ACC112 (cell line): ENCODE data around the gene R3HCC1L.
"Not testable (repeated sequence)": the region's sequence is repeated elsewhere in the genome, so short reads cannot be mapped to it uniquely, and the experiment has no call there.

Experiments
- H2AFZ ChIP-seq: fragments of 200-600 bp; sonication (generic); one replicate; pipeline ENCODE4 v1.6.0; 2017; ENCODE audit warnings: antibody characterized with exemption, low read length; ENCODE audit not compliant: unreplicated experiment
- H3K27ac ChIP-seq: fragments of 200-600 bp; sonication (generic); 2 replicates; pipeline ENCODE4 v1.5.1; 2014; ENCODE audit warnings: low read depth, mild to moderate bottlenecking, antibody characterized with exemption, low read length, moderate library complexity
- H3K27me3 ChIP-seq: fragments of 200-600 bp; sonication (generic); 2 replicates; pipeline ENCODE4 v1.6.1; 2014; ENCODE audit warnings: mild to moderate bottlenecking, antibody characterized with exemption, low read length, moderate library complexity, mixed read lengths; ENCODE audit not compliant: insufficient read depth
- H3K36me3 ChIP-seq: fragments of 200-600 bp; sonication (generic); 2 replicates; pipeline ENCODE4 v1.6.1; 2016; ENCODE audit warnings: mild to moderate bottlenecking, antibody characterized with exemption, low read length, moderate library complexity, mixed read lengths; ENCODE audit not compliant: insufficient read depth
- H3K4me1 ChIP-seq: fragments of 200-600 bp; sonication (generic); one replicate; pipeline ENCODE4 v1.6.1; 2016; ENCODE audit warnings: low read length, mixed read lengths; ENCODE audit not compliant: insufficient read depth, unreplicated experiment, control insufficient read depth
- H3K4me3 ChIP-seq: fragments of 200-600 bp; sonication (generic); 2 replicates; pipeline ENCODE4 v1.5.1; 2014; ENCODE audit warnings: mild to moderate bottlenecking, low read depth, low read length
- H3K79me2 ChIP-seq: fragments of 200-600 bp; sonication (generic); one replicate; pipeline ENCODE4 v1.6.0; 2016; ENCODE audit warnings: low read length; ENCODE audit not compliant: control insufficient read depth, unreplicated experiment, insufficient read depth

R3HCC1L gene

GRCh38 chr10:98172073-98172472 is 37.6 kb downstream of the R3HCC1L start:
- Histone ChIP-seq H3K4me1 (peaks cover 5% of the 10 kb centered on the region), H3K27ac (no peak overlapping the region), H3K36me3 (no peaks in the 10 kb centered on the region), H3K27me3 (no peaks in the 10 kb centered on the region), H2AFZ (no peak overlapping the region), H3K79me2 (peaks cover 13% of the 10 kb centered on the region), H3K4me3 (no peak overlapping the region)

GRCh38 chr10:98172495-98172894 is 38.0 kb downstream of the R3HCC1L start:
- no peak overlapping the region for H3K27ac ChIP-seq
- peaks cover 13% of the 10 kb centered on the region for H3K79me2 ChIP-seq
- H2AFZ ChIP-seq = no peak overlapping the region
- H3K27me3 ChIP-seq = no peaks in the 10 kb centered on the region
- no peak overlapping the region for H3K4me3 ChIP-seq
- H3K4me1 ChIP-seq = peaks cover 5% of the 10 kb centered on the region
- no peaks in the 10 kb centered on the region for H3K36me3 ChIP-seq

- Histone ChIP-seq H3K36me3 (no peaks in the 10 kb centered on the region), H3K27me3 (no peaks in the 10 kb centered on the region), H2AFZ (no peak overlapping the region), H3K4me1 (peaks cover 5% of the 10 kb centered on the region), H3K4me3 (no peak overlapping the region), H3K27ac (no peak overlapping the region), H3K79me2 (peaks cover 13% of the 10 kb centered on the region)
Measured at GRCh38 chr10:98173260-98173659, 38.8 kb downstream of the R3HCC1L start.

GRCh38 chr10:98182351-98182915 is 48.0 kb downstream of the R3HCC1L start:
- H3K27ac ChIP-seq, H3K27me3 ChIP-seq, H3K4me3 ChIP-seq, H2AFZ ChIP-seq, H3K4me1 ChIP-seq, H3K79me2 ChIP-seq: not testable (repeated sequence)
- H3K36me3 ChIP-seq = peaks cover 22% of the 10 kb centered on the region; the same call in 1 of the 2 replicates

GRCh38 chr10:98186681-98187080 is 52.2 kb downstream of the R3HCC1L start:
- no peak overlapping the region for H3K27ac ChIP-seq
- H3K4me1 ChIP-seq = no peaks in the 10 kb centered on the region
- no peak overlapping the region for H2AFZ ChIP-seq
- peaks cover 7% of the 10 kb centered on the region for H3K79me2 ChIP-seq
- peaks cover 25% of the 10 kb centered on the region for H3K36me3 ChIP-seq
- no peak overlapping the region for H3K4me3 ChIP-seq
- no peaks in the 10 kb centered on the region for H3K27me3 ChIP-seq

GRCh38 chr10:98190773-98191172 is 56.3 kb downstream of the R3HCC1L start:
- not testable (repeated sequence) for H3K27ac ChIP-seq, H2AFZ ChIP-seq, H3K4me3 ChIP-seq, H3K4me1 ChIP-seq, H3K79me2 ChIP-seq, H3K27me3 ChIP-seq
- H3K36me3 ChIP-seq = peaks cover 21% of the 10 kb centered on the region

- no peak overlapping the region for H3K4me3 ChIP-seq
- no peak overlapping the region for H3K27ac ChIP-seq
- peaks cover 4% of the 10 kb centered on the region for H3K79me2 ChIP-seq
- no peaks in the 10 kb centered on the region for H3K27me3 ChIP-seq
- peaks cover 7% of the 10 kb centered on the region for H3K36me3 ChIP-seq
- no peaks in the 10 kb centered on the region for H3K4me1 ChIP-seq
- no peak overlapping the region for H2AFZ ChIP-seq
Measured at GRCh38 chr10:98193037-98193436, 58.6 kb downstream of the R3HCC1L start.

GRCh38 chr10:98194633-98195032 is 60.2 kb downstream of the R3HCC1L start:
- Histone ChIP-seq H2AFZ (no peak overlapping the region), H3K36me3 (peaks cover 7% of the 10 kb centered on the region), H3K27me3 (no peaks in the 10 kb centered on the region), H3K27ac (no peak overlapping the region), H3K4me3 (no peak overlapping the region), H3K4me1 (no peaks in the 10 kb centered on the region), H3K79me2 (peaks cover 4% of the 10 kb centered on the region)

- no peaks in the 10 kb centered on the region for H3K27me3 ChIP-seq
- no peak overlapping the region for H3K27ac ChIP-seq
- no peak overlapping the region for H2AFZ ChIP-seq
- H3K4me1 ChIP-seq = no peaks in the 10 kb centered on the region
- peaks cover 7% of the 10 kb centered on the region for H3K36me3 ChIP-seq
- no peak overlapping the region for H3K4me3 ChIP-seq
- peaks cover 4% of the 10 kb centered on the region for H3K79me2 ChIP-seq
Measured at GRCh38 chr10:98195120-98195519, 60.7 kb downstream of the R3HCC1L start.

GRCh38 chr10:98196985-98197384 is 62.5 kb downstream of the R3HCC1L start:
- no peak overlapping the region for H3K27ac ChIP-seq
- H3K4me1 ChIP-seq = no peaks in the 10 kb centered on the region
- H3K27me3 ChIP-seq = no peaks in the 10 kb centered on the region
- peaks cover 4% of the 10 kb centered on the region for H3K79me2 ChIP-seq
- H3K36me3 ChIP-seq = peaks cover 7% of the 10 kb centered on the region
- no peak overlapping the region for H3K4me3 ChIP-seq
- H2AFZ ChIP-seq = no peak overlapping the region

GRCh38 chr10:98201760-98202159 is 67.3 kb downstream of the R3HCC1L start:
- no peaks in the 10 kb centered on the region for H3K79me2 ChIP-seq
- no peak overlapping the region for H3K27ac ChIP-seq
- no peaks in the 10 kb centered on the region for H3K4me1 ChIP-seq
- H2AFZ ChIP-seq = no peak overlapping the region
- no peaks in the 10 kb centered on the region for H3K27me3 ChIP-seq
- no peaks in the 10 kb centered on the region for H3K36me3 ChIP-seq
- H3K4me3 ChIP-seq = no peak overlapping the region
